Transverse colon (tissue), 4 donors: Measurements from ENCODE around the gene ZBTB20. TPM values are rescaled to one million over a fixed set of nuclear protein-coding genes. Genes with fewer than 3 reads are reported as not detected.
A peak's percentile ranks its signal among the peaks of the same experiment; 100 is the strongest.

ENCODE experiments used
- DNase-seq: peaks from one replicate; pipeline ENCODE4 v3.0.0-alpha.2; 2019
- H3K27ac ChIP-seq, 4 donors: fragments of 200-600 bp; sonication (generic); 2 replicates each; pipeline ENCODE4 v1.5.1; 2016 to 2018; ENCODE audit warnings: inconsistent platforms in 4 of 4
- H3K27me3 ChIP-seq: fragments of 200-600 bp; sonication (generic); 2 replicates; pipeline ENCODE4 v1.5.1; 2017; ENCODE audit warnings: inconsistent platforms
- H3K36me3 ChIP-seq, 4 donors: fragments of 200-600 bp; sonication (generic); 2 replicates each; pipeline ENCODE4 v1.5.1; 2017 to 2019; ENCODE audit warnings: inconsistent platforms in 4 of 4
- H3K4me1 ChIP-seq, 4 donors: fragments of 200-600 bp; sonication (generic); 2 replicates each; pipeline ENCODE4 v1.5.1; 2017 to 2020; ENCODE audit warnings: inconsistent platforms in 4 of 4
- H3K4me3 ChIP-seq, 4 donors: fragments of 200-600 bp; sonication (generic); 1 replicate in 1 of 4; 2 replicates in 3 of 4; pipeline versions ENCODE4 v1.5.1 to v1.6.1; 2017 to 2019; ENCODE audit warnings: inconsistent platforms in 4 of 4
- H3K9me3 ChIP-seq, 2 donors: fragments of 200-600 bp; sonication (generic); 2 replicates each; pipeline ENCODE4 v1.5.1; 2017 to 2019; ENCODE audit warnings: inconsistent platforms in 2 of 2
- CTCF ChIP-seq, 5 experiments: fragments of 200-600 bp in 3 of 5; fragments of 450-650 bp in 2 of 5; sonication (generic) in 3 of 5; IDR thresholded peaks; 1 replicate in 2 of 5; 2 replicates in 3 of 5; pipeline ENCODE4 v1.5.1; 2016 to 2017; ENCODE audit warnings: antibody characterized with exemption in 5 of 5, inconsistent platforms in 3 of 5, mild to moderate bottlenecking in 2 of 5, moderate library complexity in 1 of 5
- EP300 ChIP-seq: sonication (generic); formaldehyde crosslinking; IDR thresholded peaks from one replicate; pipeline ENCODE4 v1.6.1; 2017; ENCODE audit warnings: antibody characterized with exemption, low read depth
- POLR2A ChIP-seq: fragments of 450-650 bp; IDR thresholded peaks from one replicate; pipeline ENCODE4 v1.6.1; 2016; ENCODE audit warnings: antibody characterized with exemption, mild to moderate bottlenecking, moderate library complexity
- POLR2AphosphoS5 ChIP-seq, 3 donors: sonication (generic); formaldehyde crosslinking; IDR thresholded peaks; one replicate each; pipeline ENCODE4 v1.6.1; 2016; ENCODE audit warnings: antibody characterized with exemption in 3 of 3
- WGBS, 2 donors: methylation state at CpG; one replicate each; pipeline ENCODE4 v1.1.5; 2018; ENCODE audit warnings: low coverage in 1 of 2; 5-methylcytosine and 5-hydroxymethylcytosine counted together
- in situ Hi-C, 4 donors: fragments of 200-750 bp; cut with MboI; loops; one replicate each; pipeline versions ENCODE4 v1.15.0 to v1.15.1; 2017; ENCODE audit warnings: low sequenced_read_pairs in 3 of 4, low pct_ligation_motif_present in 1 of 4, low pct_unique_long_range_greater_than_20kb in 1 of 4
- intact Hi-C: fragments of 100-400 bp; cut with DNase I; formaldehyde crosslinking; loops from one replicate; pipeline ENCODE4 v1.15.1; 2023; ENCODE audit warnings: low total_unique reads
- total RNA-seq, 4 donors: library from RNA; depleted of rRNA; stranded (reverse); fragments of >200 nt; gene quantifications; one replicate each; pipeline ENCODE4 v1.1.0, GENCODE V29; 2016

ZBTB20 gene
- total RNA-seq, 4 donors from 2014 or later = 44.6 to 50.5 (median 46.4) TPM

GRCh38 chr3:114623420-114624046, 523.6 kb downstream of the ZBTB20 start:
- no peaks in the 10 kb centered on the region for H3K36me3 ChIP-seq
- no peak for TF ChIP-seq POLR2AphosphoS5 (IDR thresholded peaks at IDR 0.05)
- no peak for TF ChIP-seq EP300
- no peak for TF ChIP-seq CTCF (IDR thresholded peaks at IDR 0.05)
- no peak for TF ChIP-seq POLR2A
- intact Hi-C loops = loop anchor here (2.0 kb wide), 1 partner anchor 239 kb away; no protein-coding TSS in a partner anchor
- peak overlapping the region in 3 of 4 donors; percentile 1 to 38 (median 23) for H3K4me3 ChIP-seq
- no peak for DNase-seq
- no peaks in the 10 kb centered on the region for H3K9me3 ChIP-seq
- no peaks in the 10 kb centered on the region for H3K27me3 ChIP-seq
- H3K27ac ChIP-seq = peak overlapping the region; percentile 87 to 91 (median 90)
- in situ Hi-C loops = no loop called here
- H3K4me1 ChIP-seq = peaks cover 4 to 26% (median 6%) of the 10 kb centered on the region in 4 donors
- WGBS, 2 donors = 63 to 100% methylated on average over 3 to 5 of the region's 5 CpGs

DNA sequence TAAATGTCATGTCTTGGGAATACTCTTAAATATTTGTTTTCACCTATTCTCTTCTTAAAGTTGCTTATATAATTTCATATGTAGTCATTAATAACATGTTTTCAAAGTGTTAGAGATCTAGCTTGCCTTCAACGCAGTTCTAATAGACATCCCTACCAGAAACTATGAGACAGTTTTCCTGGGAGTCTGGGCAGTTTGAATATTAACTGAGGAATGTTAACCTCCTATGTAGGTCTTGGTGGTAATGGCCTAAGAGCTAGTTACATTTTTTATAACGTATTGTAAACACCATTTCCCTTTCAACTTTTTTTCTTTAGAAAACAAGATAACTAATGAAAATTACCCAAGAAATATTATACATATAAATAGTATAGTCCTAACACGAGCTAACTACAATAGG, 525.1 kb downstream of the ZBTB20 start:
- 63 to 71% methylated on average over 3 of the region's 3 CpGs for WGBS, 2 donors
- no peak overlapping the region for H3K4me3 ChIP-seq
- intact Hi-C loops (no loop called here), in situ Hi-C loops (no loop called here)
- H3K27ac ChIP-seq = peak overlapping the region in 3 of 4 donors; percentile 87 to 91 (median 90)
- H3K27me3 ChIP-seq = no peaks in the 10 kb centered on the region
- TF ChIP-seq POLR2A (no peak), CTCF (IDR thresholded peaks at IDR 0.05) (no peak), POLR2AphosphoS5 (IDR thresholded peaks at IDR 0.05) (no peak), EP300 (no peak)
- peaks cover 4 to 26% (median 6%) of the 10 kb centered on the region in 4 donors for H3K4me1 ChIP-seq
- no peak for DNase-seq
- no peaks in the 10 kb centered on the region for H3K36me3 ChIP-seq
- H3K9me3 ChIP-seq = no peaks in the 10 kb centered on the region

DNA sequence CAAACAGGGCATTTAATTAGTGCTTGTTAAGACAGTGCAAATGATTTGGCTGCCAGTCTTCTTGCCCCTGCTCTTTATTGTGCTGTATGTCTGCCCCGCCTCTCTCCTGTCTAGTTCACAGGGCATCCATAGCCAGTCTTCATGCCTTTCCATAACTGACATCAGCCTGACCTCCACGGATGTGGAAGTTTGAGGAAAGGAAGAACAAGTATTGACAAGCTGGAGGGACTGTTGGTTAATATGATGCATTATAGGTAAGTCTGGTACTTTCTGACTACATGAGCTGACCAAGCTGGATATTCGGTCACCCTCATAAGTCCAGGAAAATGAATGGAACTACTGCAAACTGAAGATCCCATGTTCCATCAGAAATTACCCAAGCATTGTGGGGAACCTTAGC, 527.3 kb downstream of the ZBTB20 start:
- TF ChIP-seq EP300 (no peak), POLR2AphosphoS5 (IDR thresholded peaks at IDR 0.05) (no peak), CTCF (IDR thresholded peaks at IDR 0.05) (no peak)
- H3K4me1 ChIP-seq = peaks cover 0 to 17% (median 3%) of the 10 kb centered on the region in 4 donors
- intact Hi-C loops (no loop called here), in situ Hi-C loops (no loop called here)
- no peaks in the 10 kb centered on the region for H3K27me3 ChIP-seq
- H3K27ac ChIP-seq = no peak overlapping the region
- H3K36me3 ChIP-seq = no peaks in the 10 kb centered on the region
- 88% methylated on average over 3 of the region's 3 CpGs; no CpG with 5 or more reads in 1 of the 2 donors for WGBS, 2 donors
- H3K4me3 ChIP-seq = no peak overlapping the region
- H3K9me3 ChIP-seq = no peaks in the 10 kb centered on the region
- DNase-seq = no peak

- no peak overlapping the region for H3K4me3 ChIP-seq
- H3K9me3 ChIP-seq = no peaks in the 10 kb centered on the region
- no peaks in the 10 kb centered on the region for H3K27me3 ChIP-seq
- intact Hi-C loops (no loop called here), in situ Hi-C loops (no loop called here)
- no peaks in the 10 kb centered on the region for H3K4me1 ChIP-seq
- no peaks in the 10 kb centered on the region for H3K36me3 ChIP-seq
- WGBS, 2 donors = 89 to 90% methylated on average over 4 to 9 of the region's 9 CpGs
- TF ChIP-seq POLR2AphosphoS5 (IDR thresholded peaks at IDR 0.05) = no peak
- TF ChIP-seq POLR2A = no peak
- no peak for TF ChIP-seq CTCF (IDR thresholded peaks at IDR 0.05)
- TF ChIP-seq EP300 = no peak
- no peak for DNase-seq
- H3K27ac ChIP-seq = no peak overlapping the region
These were observed 531.5 kb downstream of the ZBTB20 start for GRCh38 chr3:114615523-114616085.
